Ishikawa (cell line): ENCODE data around the gene LMAN1L.

ENCODE experiments used
- CEBPB ChIP-seq: IDR thresholded peaks from 2 replicates; pipeline ENCODE4 v1.6.1; 2012
- CREB1 ChIP-seq: IDR thresholded peaks from 2 replicates; pipeline ENCODE4 v1.6.1; 2012; ENCODE audit warnings: low read depth
- EGR1 ChIP-seq: IDR thresholded peaks from 2 replicates; pipeline ENCODE4 v1.6.1; 2012
- EP300 ChIP-seq: IDR thresholded peaks from 2 replicates; pipeline ENCODE4 v1.6.1; 2012; ENCODE audit warnings: borderline replicate concordance
- FOXM1 ChIP-seq: IDR thresholded peaks from 2 replicates; pipeline ENCODE4 v1.6.1; 2012; ENCODE audit warnings: low read depth, borderline replicate concordance
- NFIC ChIP-seq: IDR thresholded peaks from 2 replicates; pipeline ENCODE4 v1.6.1; 2012
- RAD21 ChIP-seq: IDR thresholded peaks from 2 replicates; pipeline ENCODE4 v1.6.1; 2012; ENCODE audit warnings: low read depth
- TAF1 ChIP-seq: IDR thresholded peaks from 2 replicates; pipeline ENCODE4 v1.6.1; 2012; ENCODE audit warnings: low read depth, mild to moderate bottlenecking
- TCF12 ChIP-seq: IDR thresholded peaks from 2 replicates; pipeline ENCODE4 v1.6.1; 2012; ENCODE audit warnings: low read depth
- TEAD4 ChIP-seq: IDR thresholded peaks from 2 replicates; pipeline ENCODE4 v1.6.1; 2012
- YY1 ChIP-seq: IDR thresholded peaks from 2 replicates; pipeline ENCODE4 v1.6.1; 2012; ENCODE audit warnings: low read depth
- ZBTB7A ChIP-seq: IDR thresholded peaks from 2 replicates; pipeline ENCODE4 v1.6.1; 2012; ENCODE audit warnings: low read depth
- TF ChIP-seq, protein P1 (sequence below): IDR thresholded peaks from 2 replicates; pipeline ENCODE4 v1.6.1; 2012
- TF ChIP-seq, protein P2 (sequence below): IDR thresholded peaks from 2 replicates; pipeline ENCODE4 v1.6.1; 2012
- TF ChIP-seq, protein P3 (sequence below): IDR thresholded peaks from 2 replicates; pipeline ENCODE4 v1.6.1; 2012; ENCODE audit warnings: low read depth, mild to moderate bottlenecking

Gene LMAN1L

DNA sequence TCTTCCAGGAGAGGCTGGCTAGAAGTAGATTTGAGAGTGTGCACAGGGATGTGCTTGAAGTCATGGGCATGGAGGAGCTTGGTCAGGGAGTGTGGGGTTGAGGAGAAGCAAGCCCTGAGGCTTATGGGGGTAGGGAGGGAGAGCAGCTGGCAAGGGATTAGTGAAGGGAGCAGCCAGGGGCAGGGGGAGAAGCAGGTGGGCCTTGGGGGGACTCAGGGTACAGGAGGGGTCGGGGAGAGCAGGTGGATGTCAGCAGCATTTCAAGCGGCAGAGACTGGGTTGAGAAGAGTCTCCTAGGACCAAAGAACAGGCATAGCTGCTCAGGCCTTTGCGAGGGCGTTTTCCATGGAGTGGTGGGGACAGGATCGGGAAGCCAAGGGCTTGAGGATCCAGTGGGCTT, 3.4 kb upstream of the LMAN1L start:
- TF ChIP-seq TEAD4 (no peak), EGR1 (no peak), NFIC (no peak), ZBTB7A (no peak), TCF12 (no peak)
- TF ChIP-seq, protein P1, sequence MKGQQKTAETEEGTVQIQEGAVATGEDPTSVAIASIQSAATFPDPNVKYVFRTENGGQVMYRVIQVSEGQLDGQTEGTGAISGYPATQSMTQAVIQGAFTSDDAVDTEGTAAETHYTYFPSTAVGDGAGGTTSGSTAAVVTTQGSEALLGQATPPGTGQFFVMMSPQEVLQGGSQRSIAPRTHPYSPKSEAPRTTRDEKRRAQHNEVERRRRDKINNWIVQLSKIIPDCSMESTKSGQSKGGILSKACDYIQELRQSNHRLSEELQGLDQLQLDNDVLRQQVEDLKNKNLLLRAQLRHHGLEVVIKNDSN: no peak
- TF ChIP-seq, protein P2, sequence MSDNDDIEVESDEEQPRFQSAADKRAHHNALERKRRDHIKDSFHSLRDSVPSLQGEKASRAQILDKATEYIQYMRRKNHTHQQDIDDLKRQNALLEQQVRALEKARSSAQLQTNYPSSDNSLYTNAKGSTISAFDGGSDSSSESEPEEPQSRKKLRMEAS: no peak
- TF ChIP-seq, protein P3, sequence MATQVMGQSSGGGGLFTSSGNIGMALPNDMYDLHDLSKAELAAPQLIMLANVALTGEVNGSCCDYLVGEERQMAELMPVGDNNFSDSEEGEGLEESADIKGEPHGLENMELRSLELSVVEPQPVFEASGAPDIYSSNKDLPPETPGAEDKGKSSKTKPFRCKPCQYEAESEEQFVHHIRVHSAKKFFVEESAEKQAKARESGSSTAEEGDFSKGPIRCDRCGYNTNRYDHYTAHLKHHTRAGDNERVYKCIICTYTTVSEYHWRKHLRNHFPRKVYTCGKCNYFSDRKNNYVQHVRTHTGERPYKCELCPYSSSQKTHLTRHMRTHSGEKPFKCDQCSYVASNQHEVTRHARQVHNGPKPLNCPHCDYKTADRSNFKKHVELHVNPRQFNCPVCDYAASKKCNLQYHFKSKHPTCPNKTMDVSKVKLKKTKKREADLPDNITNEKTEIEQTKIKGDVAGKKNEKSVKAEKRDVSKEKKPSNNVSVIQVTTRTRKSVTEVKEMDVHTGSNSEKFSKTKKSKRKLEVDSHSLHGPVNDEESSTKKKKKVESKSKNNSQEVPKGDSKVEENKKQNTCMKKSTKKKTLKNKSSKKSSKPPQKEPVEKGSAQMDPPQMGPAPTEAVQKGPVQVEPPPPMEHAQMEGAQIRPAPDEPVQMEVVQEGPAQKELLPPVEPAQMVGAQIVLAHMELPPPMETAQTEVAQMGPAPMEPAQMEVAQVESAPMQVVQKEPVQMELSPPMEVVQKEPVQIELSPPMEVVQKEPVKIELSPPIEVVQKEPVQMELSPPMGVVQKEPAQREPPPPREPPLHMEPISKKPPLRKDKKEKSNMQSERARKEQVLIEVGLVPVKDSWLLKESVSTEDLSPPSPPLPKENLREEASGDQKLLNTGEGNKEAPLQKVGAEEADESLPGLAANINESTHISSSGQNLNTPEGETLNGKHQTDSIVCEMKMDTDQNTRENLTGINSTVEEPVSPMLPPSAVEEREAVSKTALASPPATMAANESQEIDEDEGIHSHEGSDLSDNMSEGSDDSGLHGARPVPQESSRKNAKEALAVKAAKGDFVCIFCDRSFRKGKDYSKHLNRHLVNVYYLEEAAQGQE: no peak

DNA sequence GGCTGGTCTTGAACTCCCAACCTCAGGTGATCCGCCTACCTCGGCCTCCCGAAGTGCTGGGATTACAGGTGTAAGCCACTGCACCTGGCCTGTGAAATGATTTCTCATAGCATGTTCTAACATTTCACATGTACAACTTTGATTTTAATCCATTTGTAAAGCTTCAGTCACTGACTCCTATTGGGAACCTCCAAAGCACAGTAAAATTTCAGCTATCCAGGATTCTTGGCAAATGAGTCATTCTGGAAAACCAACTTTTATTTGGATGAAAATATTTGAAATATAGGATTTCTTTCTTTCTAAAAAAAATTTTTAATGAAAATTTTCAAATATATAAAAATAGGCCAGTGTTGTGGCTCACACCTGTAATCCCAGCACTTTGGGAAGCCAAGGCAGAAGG, 2.7 kb upstream of the LMAN1L start:
- no peak for TF ChIP-seq NFIC
- no peak for TF ChIP-seq EP300
- no peak for TF ChIP-seq TAF1
- TF ChIP-seq, protein P2: no peak
- TF ChIP-seq CREB1: no peak
- TF ChIP-seq RAD21: no peak
- TF ChIP-seq CEBPB: no peak
- no peak for TF ChIP-seq TEAD4
- TF ChIP-seq, protein P3: no peak
- no peak for TF ChIP-seq YY1
- TF ChIP-seq EGR1: no peak
- TF ChIP-seq, protein P1: no peak
- no peak for TF ChIP-seq ZBTB7A
- no peak for TF ChIP-seq FOXM1
- no peak for TF ChIP-seq TCF12

DNA sequence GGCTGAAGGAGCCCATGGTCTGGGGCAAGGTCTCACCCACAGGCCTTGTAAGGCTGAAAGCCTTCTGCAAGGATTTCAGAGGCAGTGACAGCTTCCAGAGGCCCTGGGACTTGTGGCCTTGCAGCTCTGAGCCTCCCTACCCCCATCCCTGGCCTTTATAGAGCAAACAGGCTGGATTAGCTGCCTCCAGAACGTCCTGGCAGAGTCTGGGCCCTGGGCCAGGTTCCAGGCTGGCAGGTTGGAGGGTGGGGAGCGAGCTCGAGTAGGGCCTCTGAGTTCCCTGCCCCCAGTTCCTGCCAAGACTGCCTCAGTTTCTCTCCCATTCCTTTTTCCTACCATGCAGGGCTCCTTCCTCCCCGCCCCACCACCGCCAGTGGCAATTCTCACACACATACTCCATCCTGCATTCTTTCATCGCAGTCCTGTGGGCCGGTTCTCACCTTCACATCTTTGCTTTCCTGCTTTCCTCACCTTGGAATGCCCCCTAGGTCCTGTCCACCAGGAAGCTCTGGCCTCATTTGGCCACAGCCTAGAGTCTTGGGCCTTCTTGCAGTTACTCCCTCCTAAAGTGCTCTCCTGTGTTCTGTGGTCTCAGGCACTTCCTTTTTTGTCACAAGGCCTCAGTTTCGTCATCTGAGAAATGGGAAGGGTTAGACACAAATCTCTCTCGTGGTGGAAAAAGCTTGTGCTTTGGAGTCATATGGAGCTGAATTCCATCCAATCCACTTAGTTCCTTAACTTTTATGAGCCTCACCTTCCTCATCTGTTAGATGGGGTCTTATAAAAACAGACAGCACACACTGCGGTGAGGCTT, 2.7 kb downstream of the LMAN1L start:
- TF ChIP-seq, protein P2: no peak
- TF ChIP-seq NFIC: peak; percentile 36; the same call in 1 of the 2 replicates
- no peak for TF ChIP-seq TAF1

DNA sequence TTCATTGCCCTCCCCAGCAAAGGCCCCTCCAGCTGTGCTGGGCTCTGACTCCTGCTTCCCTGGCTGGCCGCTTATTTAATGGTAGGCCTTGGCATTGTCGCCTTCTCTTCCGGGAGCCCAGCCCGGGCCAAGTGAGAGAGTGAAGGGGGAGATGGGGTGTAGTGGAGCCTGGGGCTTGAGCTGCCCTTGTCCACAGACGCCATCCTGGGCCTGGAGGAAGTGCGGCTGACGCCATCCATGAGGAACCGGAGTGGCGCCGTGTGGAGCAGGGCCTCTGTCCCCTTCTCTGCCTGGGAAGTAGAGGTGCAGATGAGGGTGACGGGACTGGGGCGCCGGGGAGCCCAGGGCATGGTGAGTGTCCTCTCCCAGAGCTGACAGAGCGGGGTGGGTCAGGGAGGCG, 3.3 kb downstream of the LMAN1L start:
- no peak for TF ChIP-seq TEAD4

DNA sequence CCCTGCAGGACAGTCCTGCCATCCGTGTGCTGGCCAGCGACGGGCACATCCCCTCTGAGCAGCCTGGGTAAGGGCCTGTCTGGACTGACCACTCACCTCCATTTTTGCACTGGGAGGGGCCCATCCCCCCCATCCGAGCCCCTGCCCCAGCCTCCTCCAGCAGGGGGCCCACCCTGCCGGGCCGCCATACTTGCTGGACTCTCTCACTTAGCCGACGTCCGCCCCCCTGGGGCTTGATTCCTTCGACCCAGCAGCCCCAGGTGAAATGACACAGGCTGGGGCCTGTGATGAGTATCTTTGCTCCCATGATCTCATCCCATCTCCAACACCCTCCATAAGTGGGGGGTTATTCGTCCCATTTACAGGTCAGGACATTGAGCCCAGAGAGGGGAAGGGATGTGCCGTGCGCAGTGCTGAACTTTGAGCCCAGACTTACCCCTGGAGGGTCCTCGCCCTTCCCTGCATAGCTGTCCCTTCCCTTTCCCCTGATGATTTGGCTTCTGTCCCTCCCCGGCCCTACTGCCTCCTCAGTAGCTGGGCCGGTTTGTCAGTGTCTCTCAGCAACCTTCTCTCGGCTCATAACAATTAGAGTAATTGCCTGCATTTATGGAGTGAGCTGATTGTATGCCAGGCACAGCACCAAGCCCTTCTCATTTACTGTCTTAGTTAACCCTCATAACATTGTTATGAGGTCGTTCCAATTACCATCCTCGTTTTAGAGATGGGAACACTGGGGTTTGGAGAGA, 4.2 kb downstream of the LMAN1L start:
- no peak for TF ChIP-seq FOXM1
- no peak for TF ChIP-seq NFIC
- no peak for TF ChIP-seq RAD21
- TF ChIP-seq, protein P1: no peak
- TF ChIP-seq TAF1: no peak
- TF ChIP-seq YY1: no peak
- TF ChIP-seq, protein P3: no peak
- TF ChIP-seq, protein P2: no peak
- no peak for TF ChIP-seq TEAD4
- TF ChIP-seq CREB1: no peak
- no peak for TF ChIP-seq EGR1
- TF ChIP-seq CEBPB: no peak
- TF ChIP-seq ZBTB7A: no peak
- no peak for TF ChIP-seq EP300
- no peak for TF ChIP-seq TCF12
